Measurements from ENCODE around the gene ZSWIM5.
"Not testable (repeated sequence)": the region's sequence is repeated elsewhere in the genome, so short reads cannot be mapped to it uniquely, and the experiment has no call there.

Gene ZSWIM5

DNA sequence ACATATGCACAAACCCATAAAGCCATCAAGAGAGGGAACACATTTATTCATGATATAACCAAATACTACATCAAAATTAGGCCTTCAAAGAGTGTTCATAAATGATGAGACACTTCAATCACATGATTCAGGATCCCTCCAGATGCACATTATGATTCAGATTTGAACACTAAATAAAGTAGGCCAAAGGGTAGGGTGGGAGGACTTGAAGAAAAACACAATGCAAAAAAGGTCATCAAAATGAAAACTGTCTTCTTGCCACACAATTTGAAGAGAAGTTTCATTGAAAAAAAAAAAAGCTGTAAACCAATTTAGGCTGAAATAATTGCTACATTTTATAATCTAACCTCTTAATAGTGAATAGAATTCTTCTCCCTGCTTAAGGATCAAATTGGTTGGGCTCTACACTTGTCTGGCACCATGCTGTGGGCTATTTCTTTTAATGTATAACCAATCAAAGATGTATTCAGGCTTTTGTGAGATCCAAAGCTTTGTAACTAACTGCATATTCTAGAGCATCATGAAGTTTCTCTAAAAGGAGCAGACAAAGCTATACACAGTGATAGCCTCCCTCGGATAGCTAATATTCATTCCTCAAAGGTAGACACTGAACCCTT, 58.1 kb downstream of the ZSWIM5 start:
- in situ Hi-C loops (cut with MboI; ENCODE audit: low sequenced_read_pairs): no loop called here

DNA sequence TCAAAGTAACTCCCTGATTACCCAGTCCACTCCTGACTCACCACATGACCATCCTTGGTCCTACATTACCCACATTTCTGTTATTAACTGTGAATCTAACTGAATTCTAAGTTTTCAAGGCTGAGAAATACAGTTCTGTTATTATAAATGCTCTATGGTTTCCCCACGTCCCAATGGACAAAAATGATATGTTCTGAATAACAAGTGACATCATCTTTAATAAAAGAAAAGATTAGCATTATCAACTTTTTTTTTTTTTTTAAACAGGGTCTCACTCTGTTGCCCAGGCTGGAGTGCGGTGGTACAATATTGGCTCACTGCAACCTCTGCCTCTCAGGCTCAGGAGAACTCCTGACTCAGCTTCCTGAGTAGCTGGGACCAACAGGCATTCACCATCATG, 59.6 kb downstream of the ZSWIM5 start:
- in situ Hi-C loops (cut with MboI; ENCODE audit: low sequenced_read_pairs): no loop called here

DNA sequence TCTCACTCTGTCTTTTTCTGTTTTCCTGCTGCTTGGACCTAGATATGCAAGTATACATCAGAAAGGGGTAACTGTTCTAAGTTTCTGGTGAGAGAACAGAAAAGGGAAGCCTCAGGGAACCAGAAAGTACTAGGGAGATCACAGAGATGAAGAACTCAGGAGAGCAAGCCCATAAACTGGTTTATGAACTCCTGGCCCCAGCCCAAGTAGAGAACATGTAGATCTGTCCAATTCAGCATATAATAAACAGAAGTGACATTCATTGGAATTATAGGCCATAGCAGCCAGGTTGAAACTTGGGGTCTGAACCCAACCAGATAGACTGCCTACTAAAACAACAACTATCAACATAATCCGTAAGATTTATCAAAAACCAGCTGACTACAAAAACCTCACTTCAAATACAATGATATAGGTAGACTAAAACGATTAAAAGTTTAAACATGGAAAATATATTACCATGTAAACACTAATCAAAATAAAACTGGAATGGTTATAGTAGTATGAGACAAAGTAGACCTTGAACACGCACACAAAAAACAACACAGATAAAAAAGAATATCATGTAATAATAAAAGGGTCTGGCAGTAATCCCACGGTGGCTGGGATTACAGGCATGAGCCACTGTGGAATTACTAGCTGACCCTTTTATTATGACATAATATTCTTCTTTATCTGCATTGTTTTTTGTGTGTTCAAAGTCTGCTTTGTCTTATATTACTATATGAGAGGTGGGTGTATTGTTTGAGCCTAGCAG, 65.0 kb downstream of the ZSWIM5 start:
- in situ Hi-C loops (cut with MboI; ENCODE audit: low sequenced_read_pairs): no loop called here

GRCh38 chr1:45136984-45137383, 69.4 kb downstream of the ZSWIM5 start:
- in situ Hi-C loops (cut with MboI; ENCODE audit: low sequenced_read_pairs): no loop called here

DNA sequence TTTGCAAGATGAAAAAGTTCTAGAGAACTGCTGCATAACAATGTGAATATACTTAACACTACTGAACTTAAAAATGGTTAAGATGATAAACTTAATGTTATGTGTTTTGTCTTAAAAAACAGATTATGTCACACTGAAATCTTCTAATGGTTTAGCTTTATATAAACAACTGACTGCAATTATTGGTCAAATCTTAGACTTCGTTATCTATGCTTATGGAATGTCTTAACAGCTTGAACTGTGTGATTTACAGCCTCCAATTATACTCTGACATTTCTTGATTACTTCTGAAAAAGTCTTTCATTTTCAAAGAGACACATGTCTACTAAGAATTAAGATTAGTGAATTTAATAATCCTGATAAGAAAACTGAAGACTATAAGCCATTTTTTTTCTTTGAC, 71.1 kb downstream of the ZSWIM5 start:
- in situ Hi-C loops (cut with MboI; ENCODE audit: low sequenced_read_pairs): no loop called here

- in situ Hi-C loops (cut with MboI; ENCODE audit: low sequenced_read_pairs): no loop called here
These were observed 71.9 kb downstream of the ZSWIM5 start for GRCh38 chr1:45134461-45134873.

DNA sequence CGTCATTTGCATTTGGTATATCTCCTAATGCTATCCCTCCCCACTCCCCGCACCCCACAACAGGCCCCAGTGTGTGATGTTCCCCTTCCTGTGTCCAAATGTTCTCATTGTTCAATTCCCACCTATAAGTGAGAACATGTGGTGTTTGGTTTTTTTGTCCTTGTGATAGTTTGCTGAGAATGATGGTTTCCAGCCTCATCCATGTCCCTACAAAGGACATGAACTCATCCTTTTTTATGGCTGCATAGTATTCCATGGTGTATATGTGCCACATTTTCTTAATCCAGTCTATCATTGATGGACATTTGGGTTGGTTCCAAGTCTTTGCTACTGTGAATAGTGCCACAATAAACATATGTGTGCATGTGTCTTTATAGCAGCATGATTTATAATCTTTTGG, 73.7 kb downstream of the ZSWIM5 start:
- in situ Hi-C loops (cut with MboI; ENCODE audit: low sequenced_read_pairs): not testable (repeated sequence)

GRCh38 chr1:45123358-45123757, 83.0 kb downstream of the ZSWIM5 start:
- in situ Hi-C loops (cut with MboI; ENCODE audit: low sequenced_read_pairs): no loop called here

- in situ Hi-C loops (cut with MboI; ENCODE audit: low sequenced_read_pairs): no loop called here
These were observed 83.7 kb downstream of the ZSWIM5 start for GRCh38 chr1:45122724-45123123.

DNA sequence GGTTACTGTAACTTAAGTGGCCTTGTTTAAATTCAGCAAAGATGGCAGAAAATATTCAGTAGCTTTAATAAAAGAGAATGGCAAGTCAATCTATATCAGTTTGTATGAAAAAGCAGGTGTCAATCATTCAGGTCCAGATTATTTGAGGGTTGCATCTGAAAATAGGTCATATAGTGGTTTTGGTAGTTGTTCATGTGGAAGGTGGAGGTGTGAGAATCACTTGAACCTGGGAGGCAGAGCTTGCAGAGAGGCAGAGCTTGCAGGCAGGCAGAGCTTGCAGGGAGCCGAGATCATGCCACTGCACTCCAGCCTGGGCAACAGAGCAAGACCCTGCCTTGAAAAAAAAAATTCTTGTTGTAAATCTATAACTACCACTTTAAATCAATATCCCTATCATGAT, 88.6 kb downstream of the ZSWIM5 start:
- in situ Hi-C loops (cut with MboI; ENCODE audit: low sequenced_read_pairs): no loop called here

DNA sequence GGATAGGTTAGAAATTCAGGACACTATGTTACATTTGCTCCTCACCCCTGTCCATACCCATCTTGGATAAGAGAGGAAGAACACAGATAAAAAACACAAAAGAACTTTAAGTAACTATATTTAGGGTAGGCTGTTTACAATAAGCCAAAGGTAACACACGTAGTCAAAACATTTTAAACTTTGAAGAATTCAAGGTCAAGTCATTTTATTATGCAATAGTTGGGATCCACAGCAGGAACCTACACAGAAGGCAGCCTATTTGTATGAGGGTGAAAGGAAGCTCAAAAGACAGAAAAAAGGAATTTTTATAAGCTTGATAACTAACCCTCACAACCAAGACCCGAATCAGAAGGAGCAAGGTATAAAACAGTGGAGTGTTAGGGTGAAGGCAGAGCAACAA, 89.6 kb downstream of the ZSWIM5 start:
- in situ Hi-C loops (cut with MboI; ENCODE audit: low sequenced_read_pairs): no loop called here

GRCh38 chr1:45116340-45116739, 90.1 kb downstream of the ZSWIM5 start:
- in situ Hi-C loops (cut with MboI; ENCODE audit: low sequenced_read_pairs): no loop called here

- in situ Hi-C loops (cut with MboI; ENCODE audit: low sequenced_read_pairs): not testable (repeated sequence)
These were observed 91.2 kb downstream of the ZSWIM5 start for GRCh38 chr1:45115198-45115597.

- in situ Hi-C loops (cut with MboI; ENCODE audit: low sequenced_read_pairs): no loop called here
These were observed 93.7 kb downstream of the ZSWIM5 start for GRCh38 chr1:45112661-45113060.

- in situ Hi-C loops (cut with MboI; ENCODE audit: low sequenced_read_pairs): no loop called here
These were observed 95.2 kb downstream of the ZSWIM5 start for GRCh38 chr1:45111239-45111638.

- in situ Hi-C loops (cut with MboI; ENCODE audit: low sequenced_read_pairs): no loop called here
These were observed 98.6 kb downstream of the ZSWIM5 start for GRCh38 chr1:45107782-45108181.

DNA sequence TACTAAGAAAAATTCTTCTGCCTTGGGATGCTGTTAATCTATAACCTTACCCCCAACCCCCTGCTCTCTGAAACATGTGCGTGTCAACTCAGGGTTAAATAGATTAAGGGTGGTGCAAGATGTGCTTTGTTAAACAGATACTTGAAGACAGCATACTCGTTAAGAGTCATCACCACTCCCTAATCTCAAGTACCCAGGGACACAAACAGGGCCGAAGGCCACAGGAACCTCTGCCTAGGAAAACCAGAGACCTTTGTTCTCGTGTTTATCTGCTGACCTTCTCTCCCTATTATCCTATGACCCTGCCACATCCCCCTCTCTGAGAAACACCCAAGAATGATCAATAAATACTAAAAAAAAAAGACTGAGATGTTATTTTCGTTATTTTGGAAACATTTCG, 99.5 kb downstream of the ZSWIM5 start:
- in situ Hi-C loops (cut with MboI; ENCODE audit: low sequenced_read_pairs): not testable (repeated sequence)

- in situ Hi-C loops (cut with MboI; ENCODE audit: low sequenced_read_pairs): not testable (repeated sequence)
These were observed 100.3 kb downstream of the ZSWIM5 start for GRCh38 chr1:45106156-45106545.

DNA sequence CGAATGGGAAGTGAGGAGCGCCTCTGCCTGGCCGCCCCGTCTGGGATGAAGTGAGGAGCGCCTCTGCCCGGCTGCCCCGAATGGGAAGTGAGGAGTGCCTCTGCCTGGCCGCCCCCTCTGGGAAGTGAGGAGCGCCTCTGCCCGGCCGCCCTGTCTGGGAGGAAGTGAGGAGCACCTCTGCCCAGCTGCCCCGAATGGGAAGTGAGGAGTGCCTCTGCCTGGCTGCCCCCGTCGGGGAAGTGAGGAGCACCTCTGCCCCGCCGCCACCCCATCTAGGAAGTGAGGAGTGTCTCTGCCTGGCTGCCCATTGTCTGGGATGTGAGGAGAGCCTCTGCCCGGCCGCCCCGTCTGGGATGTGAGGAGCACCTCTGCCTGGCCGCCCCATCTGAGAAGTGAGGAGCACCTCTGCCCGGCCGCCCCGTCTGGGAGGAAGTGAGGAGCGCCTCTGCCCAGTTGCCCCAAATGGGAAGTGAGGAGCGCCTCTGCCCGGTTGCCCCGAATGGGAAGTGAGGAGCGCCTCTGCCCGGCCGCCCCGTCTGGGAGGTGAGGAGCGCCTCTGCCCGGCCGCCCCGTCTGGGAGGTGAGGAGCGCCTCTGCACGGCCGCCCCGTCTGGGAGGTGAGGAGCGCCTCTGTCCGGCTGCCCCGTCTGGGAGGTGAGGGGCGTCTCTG, 100.8 kb downstream of the ZSWIM5 start:
- in situ Hi-C loops (cut with MboI; ENCODE audit: low sequenced_read_pairs): not testable (repeated sequence)

- in situ Hi-C loops (cut with MboI; ENCODE audit: low sequenced_read_pairs): no loop called here
These were observed 102.9 kb downstream of the ZSWIM5 start for GRCh38 chr1:45103534-45103933.

GRCh38 chr1:45101947-45102346, 104.5 kb downstream of the ZSWIM5 start:
- in situ Hi-C loops (cut with MboI; ENCODE audit: low sequenced_read_pairs): no loop called here

DNA sequence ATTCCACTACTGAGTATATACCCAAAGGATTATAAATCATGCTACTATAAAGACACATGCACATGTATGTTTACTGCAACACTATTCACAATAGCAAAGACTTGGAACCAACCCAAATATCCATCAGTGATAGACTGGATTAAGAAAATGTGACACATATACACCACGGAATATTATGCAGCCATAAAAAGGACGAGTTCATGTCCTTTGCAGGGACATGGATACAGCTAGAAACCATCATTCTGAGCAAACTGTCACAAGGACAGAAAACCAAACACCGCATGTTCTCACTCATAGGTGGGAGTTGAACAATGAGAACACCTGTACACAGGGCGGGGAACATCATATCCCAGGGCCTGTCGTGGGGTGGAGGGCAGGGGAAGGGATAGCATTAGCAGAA, 104.9 kb downstream of the ZSWIM5 start:
- in situ Hi-C loops (cut with MboI; ENCODE audit: low sequenced_read_pairs): not testable (repeated sequence)

Measured in HL-60/S4 (cell line).